ENCODE data around the gene POU2F3.
"Not testable (repeated sequence)": the region's sequence is repeated elsewhere in the genome, so short reads cannot be mapped to it uniquely, and the experiment has no call there.

Gene POU2F3

GRCh38 chr11:120253377-120253776 lies 13.4 kb downstream of the POU2F3 start:
- not testable (repeated sequence) for DNase-seq (ENCODE audit: low spot score)

GRCh38 chr11:120254788-120255518 lies 15.0 kb downstream of the POU2F3 start:
- no peak for DNase-seq (ENCODE audit: low spot score)

GRCh38 chr11:120255519-120255866 lies 15.6 kb downstream of the POU2F3 start:
- no peak for DNase-seq (ENCODE audit: low spot score)

GRCh38 chr11:120256178-120256577 lies 16.2 kb downstream of the POU2F3 start:
- no peak for DNase-seq (ENCODE audit: low spot score)

- DNase-seq (ENCODE audit: low spot score), result no peak
Measured at GRCh38 chr11:120256779-120257178, 16.8 kb downstream of the POU2F3 start.

GRCh38 chr11:120257346-120257745 lies 17.4 kb downstream of the POU2F3 start:
- no peak for DNase-seq (ENCODE audit: low spot score)

- no peak for DNase-seq (ENCODE audit: low spot score)
Measured at GRCh38 chr11:120258661-120259060, 18.7 kb downstream of the POU2F3 start.

GRCh38 chr11:120259241-120259640 lies 19.3 kb downstream of the POU2F3 start:
- DNase-seq (ENCODE audit: low spot score), result no peak

- no peak for DNase-seq (ENCODE audit: low spot score)
Measured at GRCh38 chr11:120259988-120260565, 20.1 kb downstream of the POU2F3 start.

- DNase-seq (ENCODE audit: low spot score), result no peak
Measured at GRCh38 chr11:120260616-120261015, 20.7 kb downstream of the POU2F3 start.

- DNase-seq (ENCODE audit: low spot score), result no peak
Measured at GRCh38 chr11:120261321-120261720, 21.4 kb downstream of the POU2F3 start.

- no peak for DNase-seq (ENCODE audit: low spot score)
Measured at GRCh38 chr11:120261931-120262330, 22.0 kb downstream of the POU2F3 start.

GRCh38 chr11:120267319-120267718 lies 27.4 kb downstream of the POU2F3 start:
- no peak for DNase-seq (ENCODE audit: low spot score)

- no peak for DNase-seq (ENCODE audit: low spot score)
Measured at GRCh38 chr11:120268686-120269085, 28.7 kb downstream of the POU2F3 start.

- DNase-seq (ENCODE audit: low spot score), result no peak
Measured at GRCh38 chr11:120270386-120270785, 30.4 kb downstream of the POU2F3 start.

GRCh38 chr11:120271672-120272071 lies 31.7 kb downstream of the POU2F3 start:
- DNase-seq (ENCODE audit: low spot score), result no peak

GRCh38 chr11:120272303-120272702 lies 32.4 kb downstream of the POU2F3 start:
- peak; percentile 46 for DNase-seq (ENCODE audit: low spot score)

GRCh38 chr11:120273432-120273831 lies 33.5 kb downstream of the POU2F3 start:
- no peak for DNase-seq (ENCODE audit: low spot score)

- not testable (repeated sequence) for DNase-seq (ENCODE audit: low spot score)
Measured at GRCh38 chr11:120273956-120274355, 34.0 kb downstream of the POU2F3 start.

- no peak for DNase-seq (ENCODE audit: low spot score)
Measured at GRCh38 chr11:120279502-120279901, 39.6 kb downstream of the POU2F3 start.

GRCh38 chr11:120280600-120281051 lies 40.7 kb downstream of the POU2F3 start:
- no peak for DNase-seq (ENCODE audit: low spot score)

- DNase-seq (ENCODE audit: low spot score), result no peak
Measured at GRCh38 chr11:120281143-120281795, 41.3 kb downstream of the POU2F3 start.

- no peak for DNase-seq (ENCODE audit: low spot score)
Measured at GRCh38 chr11:120283124-120283523, 43.2 kb downstream of the POU2F3 start.

All from AG08396 (cell line).